Measurements from ENCODE around the gene SDK1.

SDK1 gene

GRCh38 chr7:4220011-4220410 lies 919.0 kb downstream of the SDK1 start:
- no peak for TF ChIP-seq ZNF274 (IDR thresholded peaks at IDR 0.05; ENCODE audit: low read length)
- TF ChIP-seq ZNF274 (tag by site-specific recombination; IDR thresholded peaks at IDR 0.05; ENCODE audit: borderline replicate concordance), result no peak
- TF ChIP-seq ZNF704 (tag by site-specific recombination; IDR thresholded peaks at IDR 0.05), result no peak
- no peak for TF ChIP-seq ZNF148 (tag by site-specific recombination; IDR thresholded peaks at IDR 0.05; ENCODE audit: borderline replicate concordance)
- TF ChIP-seq ZNF391 (tag by site-specific recombination; IDR thresholded peaks at IDR 0.05; ENCODE audit: borderline replicate concordance, low read depth), result no peak
- no peak for TF ChIP-seq ZNF624 (tag by site-specific recombination; IDR thresholded peaks at IDR 0.05)
- TF ChIP-seq ZNF266 (tag by site-specific recombination; IDR thresholded peaks at IDR 0.05; ENCODE audit: low read depth), result no peak
- no peak for TF ChIP-seq GLIS2 (tag by site-specific recombination; IDR thresholded peaks at IDR 0.05)
- no peak for TF ChIP-seq ZNF560 (tag by site-specific recombination; IDR thresholded peaks at IDR 0.05; ENCODE audit: borderline replicate concordance)
- no peak for TF ChIP-seq ZBTB21 (tag by site-specific recombination; IDR thresholded peaks at IDR 0.05)
- TF ChIP-seq ZNF324 (tag by site-specific recombination; IDR thresholded peaks at IDR 0.05), result no peak
- TF ChIP-seq ZSCAN16 (tag by site-specific recombination; IDR thresholded peaks at IDR 0.05), result no peak
- TF ChIP-seq ZNF645 (tag by site-specific recombination; IDR thresholded peaks at IDR 0.05), result no peak
- TF ChIP-seq BCL11B (tag by site-specific recombination; IDR thresholded peaks at IDR 0.05; ENCODE audit: low read depth), result no peak
- TF ChIP-seq, protein P1, sequence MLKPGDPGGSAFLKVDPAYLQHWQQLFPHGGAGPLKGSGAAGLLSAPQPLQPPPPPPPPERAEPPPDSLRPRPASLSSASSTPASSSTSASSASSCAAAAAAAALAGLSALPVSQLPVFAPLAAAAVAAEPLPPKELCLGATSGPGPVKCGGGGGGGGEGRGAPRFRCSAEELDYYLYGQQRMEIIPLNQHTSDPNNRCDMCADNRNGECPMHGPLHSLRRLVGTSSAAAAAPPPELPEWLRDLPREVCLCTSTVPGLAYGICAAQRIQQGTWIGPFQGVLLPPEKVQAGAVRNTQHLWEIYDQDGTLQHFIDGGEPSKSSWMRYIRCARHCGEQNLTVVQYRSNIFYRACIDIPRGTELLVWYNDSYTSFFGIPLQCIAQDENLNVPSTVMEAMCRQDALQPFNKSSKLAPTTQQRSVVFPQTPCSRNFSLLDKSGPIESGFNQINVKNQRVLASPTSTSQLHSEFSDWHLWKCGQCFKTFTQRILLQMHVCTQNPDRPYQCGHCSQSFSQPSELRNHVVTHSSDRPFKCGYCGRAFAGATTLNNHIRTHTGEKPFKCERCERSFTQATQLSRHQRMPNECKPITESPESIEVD (tag by site-specific recombination; IDR thresholded peaks at IDR 0.05), result no peak
- TF ChIP-seq ZNF837 (tag by site-specific recombination; IDR thresholded peaks at IDR 0.05), result no peak
- no peak for TF ChIP-seq ZNF26 (tag by site-specific recombination; IDR thresholded peaks at IDR 0.05)
- TF ChIP-seq ZNF548 (tag by site-specific recombination; IDR thresholded peaks at IDR 0.05), result no peak
- TF ChIP-seq SP3 (tag by site-specific recombination; IDR thresholded peaks at IDR 0.05), result no peak
- no peak for TF ChIP-seq ZNF214 (tag by site-specific recombination; IDR thresholded peaks at IDR 0.05; ENCODE audit: borderline replicate concordance)
- Histone ChIP-seq H3K27ac (ENCODE audit: extremely low read depth, low read depth, low read length) (no peak overlapping the region), H3K4me1 (ENCODE audit: control insufficient read depth, insufficient read depth, low read length) (no peaks in the 10 kb centered on the region), H3K4me3 (ENCODE audit: low read depth, low read length) (no peak overlapping the region), H3K9me3 (ENCODE audit: control insufficient read depth, insufficient read depth, low read depth, low read length) (no peaks in the 10 kb centered on the region), H3K36me3 (ENCODE audit: control insufficient read depth in 2 of 2, insufficient read depth in 1 of 2, low read length in 2 of 2) (no peaks in the 10 kb centered on the region)
- CTCF ChIA-PET, result no interaction called here
- POLR2A ChIA-PET, result no interaction called here

All from HEK293 (cell line).